Measurements from ENCODE around the gene PPP6R3. TPM values are rescaled to one million over a fixed set of nuclear protein-coding genes. Genes with fewer than 3 reads are reported as not detected.
"Not testable (repeated sequence)": the region's sequence is repeated elsewhere in the genome, so short reads cannot be mapped to it uniquely, and the experiment has no call there.

The PPP6R3 gene
- total RNA-seq, 1 experiment from 2014 or later, result 129 TPM

DNA sequence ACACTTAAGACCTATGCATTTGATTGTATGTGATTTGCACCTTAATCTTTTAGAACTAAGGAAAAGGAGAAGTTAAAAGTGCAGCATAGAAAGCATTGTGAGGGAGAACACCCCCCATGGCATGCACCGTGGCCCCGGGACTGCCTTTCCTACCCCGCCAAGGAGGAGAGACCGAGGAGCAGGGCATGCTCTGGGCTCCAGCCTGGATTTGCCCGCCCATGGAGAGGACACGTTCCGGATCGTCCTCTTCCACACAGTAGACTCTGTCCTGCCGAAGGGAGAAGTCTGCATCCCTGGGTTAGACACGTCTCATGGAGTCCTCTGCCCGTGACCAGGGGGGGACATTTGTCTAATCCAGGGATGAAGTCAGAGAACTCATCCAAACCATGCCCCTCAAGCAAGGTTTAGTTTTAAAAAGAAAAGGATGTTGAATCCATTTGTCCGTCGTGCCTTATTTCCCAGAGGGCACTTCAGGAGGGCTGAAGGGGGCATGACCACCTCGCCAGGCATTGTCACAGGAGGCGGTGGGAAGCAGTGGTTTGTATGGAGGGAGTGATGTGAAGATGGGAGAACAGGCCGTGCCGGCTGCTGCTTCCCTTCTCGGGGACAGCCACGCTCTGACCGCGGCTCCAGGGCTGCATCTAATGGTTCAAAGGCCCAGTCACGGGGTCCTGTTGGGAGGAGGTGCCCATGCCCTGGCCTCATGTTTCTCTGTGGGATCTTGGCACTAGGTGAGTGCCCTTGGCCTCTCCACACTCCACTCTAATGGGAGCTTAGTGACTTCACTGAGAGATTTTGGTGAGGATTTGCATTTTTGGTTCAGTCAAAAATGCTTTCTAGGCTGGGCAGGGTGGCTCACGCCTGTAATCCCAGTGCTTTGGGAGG is 157.6 kb downstream of the PPP6R3 start:
- POLR2A ChIA-PET (ENCODE audit: unreplicated experiment), result no interaction called here
- Histone ChIP-seq H3K9me3 (ENCODE audit: insufficient read depth, low read depth) (no peaks in the 10 kb centered on the region), H3K4me1 (replicated peaks; ENCODE audit: insufficient read depth) (no peaks in the 10 kb centered on the region), H3K4me3 (no peak overlapping the region), H3K27ac (no peak overlapping the region), H3K9me2 (ENCODE audit: insufficient read depth) (no peaks in the 10 kb centered on the region), H3K27me3 (ENCODE audit: insufficient read depth, low read depth) (peaks cover 14% of the 10 kb centered on the region; the same call in 1 of the 2 replicates), H2AFZ (no peak overlapping the region), H3F3A (ENCODE audit: insufficient read depth, low read depth) (peaks cover 9% of the 10 kb centered on the region; the same call in 1 of the 2 replicates), H3K4me2 (no peak overlapping the region), H4K20me1 (ENCODE audit: insufficient read depth) (peaks cover 5% of the 10 kb centered on the region; the same call in 1 of the 2 replicates), H3K79me2 (ENCODE audit: low read depth) (no peaks in the 10 kb centered on the region), H3K36me3 (ENCODE audit: low read depth) (peaks cover 15% of the 10 kb centered on the region)
- TF ChIP-seq, protein P1, sequence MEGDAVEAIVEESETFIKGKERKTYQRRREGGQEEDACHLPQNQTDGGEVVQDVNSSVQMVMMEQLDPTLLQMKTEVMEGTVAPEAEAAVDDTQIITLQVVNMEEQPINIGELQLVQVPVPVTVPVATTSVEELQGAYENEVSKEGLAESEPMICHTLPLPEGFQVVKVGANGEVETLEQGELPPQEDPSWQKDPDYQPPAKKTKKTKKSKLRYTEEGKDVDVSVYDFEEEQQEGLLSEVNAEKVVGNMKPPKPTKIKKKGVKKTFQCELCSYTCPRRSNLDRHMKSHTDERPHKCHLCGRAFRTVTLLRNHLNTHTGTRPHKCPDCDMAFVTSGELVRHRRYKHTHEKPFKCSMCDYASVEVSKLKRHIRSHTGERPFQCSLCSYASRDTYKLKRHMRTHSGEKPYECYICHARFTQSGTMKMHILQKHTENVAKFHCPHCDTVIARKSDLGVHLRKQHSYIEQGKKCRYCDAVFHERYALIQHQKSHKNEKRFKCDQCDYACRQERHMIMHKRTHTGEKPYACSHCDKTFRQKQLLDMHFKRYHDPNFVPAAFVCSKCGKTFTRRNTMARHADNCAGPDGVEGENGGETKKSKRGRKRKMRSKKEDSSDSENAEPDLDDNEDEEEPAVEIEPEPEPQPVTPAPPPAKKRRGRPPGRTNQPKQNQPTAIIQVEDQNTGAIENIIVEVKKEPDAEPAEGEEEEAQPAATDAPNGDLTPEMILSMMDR (conservative IDR thresholded peaks at IDR 0.05), result no peak
- TF ChIP-seq EZH2 (IDR thresholded peaks at IDR 0.05; ENCODE audit: low read depth), result no peak
- intact Hi-C loops (cut with micrococcal nuclease; ENCODE audit: unreplicated experiment), result no loop called here
- CTCF ChIA-PET, result no interaction called here
- BruUV-seq (replicated peaks), result TSS peak; percentile 13
- DNase-seq, result no peak

- intact Hi-C loops (cut with micrococcal nuclease; ENCODE audit: unreplicated experiment), result no loop called here
- ChIA-PET CTCF (no interaction called here), POLR2A (ENCODE audit: unreplicated experiment) (no interaction called here)
These were observed 161.3 kb downstream of the PPP6R3 start for GRCh38 chr11:68621826-68622225.

GRCh38 chr11:68623706-68624105 is 163.2 kb downstream of the PPP6R3 start:
- POLR2A ChIA-PET (ENCODE audit: unreplicated experiment); H4K20me1 ChIP-seq (ENCODE audit: insufficient read depth); H3K9me3 ChIP-seq (ENCODE audit: insufficient read depth, low read depth); CTCF ChIA-PET; DNase-seq; BruUV-seq (replicated peaks); H3F3A ChIP-seq (ENCODE audit: insufficient read depth, low read depth); H3K4me2 ChIP-seq; intact Hi-C loops (cut with micrococcal nuclease; ENCODE audit: unreplicated experiment); H3K4me3 ChIP-seq; H2AFZ ChIP-seq; H3K4me1 ChIP-seq (replicated peaks; ENCODE audit: insufficient read depth); H3K27ac ChIP-seq; H3K9me2 ChIP-seq (ENCODE audit: insufficient read depth); H3K79me2 ChIP-seq (ENCODE audit: low read depth); H3K36me3 ChIP-seq (ENCODE audit: low read depth): not testable (repeated sequence)
- peaks cover 63% of the 10 kb centered on the region for H3K27me3 ChIP-seq (ENCODE audit: insufficient read depth, low read depth)

More at GRCh38 chr11:68621826-68622225, 161.3 kb downstream of the PPP6R3 start:
- Histone ChIP-seq H3K27me3 (ENCODE audit: insufficient read depth, low read depth) (peaks cover 45% of the 10 kb centered on the region), H3F3A (ENCODE audit: insufficient read depth, low read depth) (no peaks in the 10 kb centered on the region), H3K9me3 (ENCODE audit: insufficient read depth, low read depth) (no peaks in the 10 kb centered on the region), H4K20me1 (ENCODE audit: insufficient read depth) (no peaks in the 10 kb centered on the region), H3K27ac (no peak overlapping the region), H3K4me2 (no peak overlapping the region), H3K4me3 (no peak overlapping the region), H3K36me3 (ENCODE audit: low read depth) (no peaks in the 10 kb centered on the region), H3K79me2 (ENCODE audit: low read depth) (no peaks in the 10 kb centered on the region), H2AFZ (no peak overlapping the region), H3K9me2 (ENCODE audit: insufficient read depth) (no peaks in the 10 kb centered on the region), H3K4me1 (replicated peaks; ENCODE audit: insufficient read depth) (no peaks in the 10 kb centered on the region)
- DNase-seq, result no peak
- TF ChIP-seq EZH2 (IDR thresholded peaks at IDR 0.05; ENCODE audit: low read depth), result no peak
- TF ChIP-seq, protein P1 (conservative IDR thresholded peaks at IDR 0.05), result no peak
- BruUV-seq (replicated peaks), result no TSS peak

GRCh38 chr11:68625069-68625468 is 164.5 kb downstream of the PPP6R3 start:
- H3K4me3 ChIP-seq; CTCF ChIA-PET; POLR2A ChIA-PET (ENCODE audit: unreplicated experiment); H2AFZ ChIP-seq; H3K9me2 ChIP-seq (ENCODE audit: insufficient read depth); H3F3A ChIP-seq (ENCODE audit: insufficient read depth, low read depth); intact Hi-C loops (cut with micrococcal nuclease; ENCODE audit: unreplicated experiment); H3K4me2 ChIP-seq; H3K79me2 ChIP-seq (ENCODE audit: low read depth); H3K4me1 ChIP-seq (replicated peaks; ENCODE audit: insufficient read depth); H3K27ac ChIP-seq; H3K9me3 ChIP-seq (ENCODE audit: insufficient read depth, low read depth); DNase-seq; H3K36me3 ChIP-seq (ENCODE audit: low read depth); H4K20me1 ChIP-seq (ENCODE audit: insufficient read depth); BruUV-seq (replicated peaks): not testable (repeated sequence)
- peaks cover 72% of the 10 kb centered on the region for H3K27me3 ChIP-seq (ENCODE audit: insufficient read depth, low read depth)

DNA sequence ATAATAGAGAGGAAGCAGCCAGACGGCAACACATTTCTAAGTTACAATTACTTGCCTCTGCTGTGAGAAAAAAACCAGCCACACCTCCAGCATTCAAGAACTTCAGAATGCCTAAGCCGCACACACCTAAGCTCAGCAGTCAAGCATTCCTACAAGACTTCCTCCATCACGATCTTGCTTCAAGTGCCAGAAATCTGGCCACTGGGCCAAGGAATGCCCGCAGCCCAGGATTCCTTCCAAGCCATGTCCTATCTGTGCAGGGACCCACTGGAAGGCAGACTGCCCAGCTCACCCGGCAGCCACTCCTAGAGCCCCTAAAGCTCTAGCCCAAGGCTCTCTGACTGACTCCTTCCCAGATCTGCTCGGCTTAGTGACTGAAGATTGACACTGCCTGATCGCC is 165.7 kb downstream of the PPP6R3 start:
- BruUV-seq (replicated peaks); DNase-seq; H3F3A ChIP-seq (ENCODE audit: insufficient read depth, low read depth); H3K4me3 ChIP-seq; H3K79me2 ChIP-seq (ENCODE audit: low read depth); H3K4me1 ChIP-seq (replicated peaks; ENCODE audit: insufficient read depth); intact Hi-C loops (cut with micrococcal nuclease; ENCODE audit: unreplicated experiment); H2AFZ ChIP-seq; H4K20me1 ChIP-seq (ENCODE audit: insufficient read depth); POLR2A ChIA-PET (ENCODE audit: unreplicated experiment); H3K9me2 ChIP-seq (ENCODE audit: insufficient read depth); H3K27ac ChIP-seq; H3K9me3 ChIP-seq (ENCODE audit: insufficient read depth, low read depth); H3K4me2 ChIP-seq; CTCF ChIA-PET; H3K36me3 ChIP-seq (ENCODE audit: low read depth): not testable (repeated sequence)
- peaks cover 83% of the 10 kb centered on the region for H3K27me3 ChIP-seq (ENCODE audit: insufficient read depth, low read depth)

DNA sequence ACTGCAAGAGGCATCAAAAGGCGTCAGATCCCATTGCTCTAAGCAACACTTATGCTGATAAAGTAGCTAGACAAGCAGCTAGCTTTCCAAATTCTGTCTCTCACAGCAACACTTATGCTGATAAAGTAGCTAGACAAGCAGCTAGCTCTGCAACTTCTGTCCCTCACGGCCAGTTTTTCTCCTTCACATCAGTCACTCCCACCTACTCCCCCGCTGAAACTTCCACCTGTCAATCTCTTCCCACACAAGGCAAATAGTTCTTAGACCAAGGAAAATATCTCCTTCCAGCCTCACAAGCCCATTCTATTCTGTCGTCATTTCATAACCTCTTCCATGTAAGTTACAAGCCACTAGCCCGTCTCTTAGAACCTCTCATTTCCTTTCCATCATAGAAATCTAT is 168.3 kb downstream of the PPP6R3 start:
- H3K27me3 ChIP-seq (ENCODE audit: insufficient read depth, low read depth), result peaks cover 74% of the 10 kb centered on the region
- intact Hi-C loops (cut with micrococcal nuclease; ENCODE audit: unreplicated experiment); DNase-seq; H3F3A ChIP-seq (ENCODE audit: insufficient read depth, low read depth); H3K4me3 ChIP-seq; BruUV-seq (replicated peaks); H3K36me3 ChIP-seq (ENCODE audit: low read depth); CTCF ChIA-PET; H3K4me1 ChIP-seq (replicated peaks; ENCODE audit: insufficient read depth); H2AFZ ChIP-seq; H4K20me1 ChIP-seq (ENCODE audit: insufficient read depth); H3K27ac ChIP-seq; POLR2A ChIA-PET (ENCODE audit: unreplicated experiment); H3K79me2 ChIP-seq (ENCODE audit: low read depth); H3K9me2 ChIP-seq (ENCODE audit: insufficient read depth); H3K4me2 ChIP-seq; H3K9me3 ChIP-seq (ENCODE audit: insufficient read depth, low read depth): not testable (repeated sequence)
